HTERT RPE-1 (cell line): Measurements from ENCODE around the gene GRIK3.
"Not testable (repeated sequence)": the region's sequence is repeated elsewhere in the genome, so short reads cannot be mapped to it uniquely, and the experiment has no call there.

Experiments
- in situ Hi-C: fragments of 300-500 bp; cut with MboI; formaldehyde crosslinking; loops from 4 replicates; pipeline ENCODE4 v1.14.3; 2020; ENCODE audit warnings: low sequenced_read_pairs

The GRIK3 gene

DNA sequence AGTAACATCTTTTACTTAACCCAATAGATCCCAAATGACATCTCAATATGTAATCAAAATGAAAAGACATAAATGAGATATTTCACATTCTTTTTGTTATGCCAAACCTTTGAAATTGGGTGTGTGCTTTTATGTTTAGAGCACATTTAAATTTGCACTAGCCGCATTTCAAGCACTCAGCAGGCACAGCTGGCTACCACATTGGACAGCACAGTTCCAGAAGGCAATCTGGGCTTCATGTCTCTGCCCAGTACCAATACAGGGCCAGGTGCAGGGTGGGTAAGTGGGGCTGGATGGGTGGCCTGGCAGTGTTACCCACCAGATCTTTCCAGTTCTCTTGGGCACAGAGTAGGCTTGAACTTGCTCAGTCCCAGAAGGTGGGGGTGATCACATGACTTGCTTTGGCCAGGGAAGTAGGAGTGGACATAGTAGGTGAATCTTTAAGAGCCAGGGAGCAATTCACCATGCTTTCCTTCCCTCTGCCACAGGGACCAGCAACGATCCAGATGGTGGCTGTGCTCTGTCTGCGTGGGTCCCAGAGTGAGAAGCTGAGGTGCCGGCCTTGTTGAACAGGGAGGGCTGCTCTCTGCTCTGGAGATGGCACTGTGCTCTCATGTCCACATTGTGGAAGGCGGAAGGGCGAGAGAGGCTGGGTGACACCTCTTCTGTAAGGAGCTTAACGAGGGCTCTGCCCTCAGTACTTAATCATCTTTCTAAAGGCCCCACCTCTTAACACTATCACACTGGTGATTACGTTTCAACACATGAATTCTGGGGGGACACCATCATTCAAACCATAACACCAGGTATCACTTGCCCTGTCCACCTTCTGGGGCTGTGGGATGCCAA, 261.4 kb downstream of the GRIK3 start:
- in situ Hi-C loops = no loop called here

- in situ Hi-C loops = no loop called here
Observed at GRCh38 chr1:36771660-36772284, 262.5 kb downstream of the GRIK3 start.

DNA sequence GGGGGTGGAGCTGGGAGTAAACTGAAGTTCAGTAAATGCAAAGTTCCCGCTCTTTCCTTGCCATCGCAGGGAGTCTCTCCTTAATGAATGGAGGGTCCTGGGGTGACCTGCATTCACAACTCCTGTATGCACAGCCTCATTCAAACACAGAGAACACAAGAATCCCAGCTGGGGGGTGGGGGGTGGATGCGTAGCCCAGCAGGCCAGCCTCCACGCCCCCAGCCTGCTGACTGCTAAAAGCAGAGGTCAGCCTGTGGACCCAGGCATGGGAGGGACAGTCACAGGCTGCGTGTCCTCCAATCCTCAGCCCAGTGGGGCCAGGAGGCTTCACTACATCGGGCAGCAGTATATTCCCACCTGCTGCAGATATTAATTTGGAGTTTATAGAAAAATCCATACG, 263.1 kb downstream of the GRIK3 start:
- in situ Hi-C loops = no loop called here

GRCh38 chr1:36769886-36770830, 264.2 kb downstream of the GRIK3 start:
- in situ Hi-C loops = no loop called here

- in situ Hi-C loops = no loop called here
Observed at GRCh38 chr1:36768486-36769178, 265.7 kb downstream of the GRIK3 start.

DNA sequence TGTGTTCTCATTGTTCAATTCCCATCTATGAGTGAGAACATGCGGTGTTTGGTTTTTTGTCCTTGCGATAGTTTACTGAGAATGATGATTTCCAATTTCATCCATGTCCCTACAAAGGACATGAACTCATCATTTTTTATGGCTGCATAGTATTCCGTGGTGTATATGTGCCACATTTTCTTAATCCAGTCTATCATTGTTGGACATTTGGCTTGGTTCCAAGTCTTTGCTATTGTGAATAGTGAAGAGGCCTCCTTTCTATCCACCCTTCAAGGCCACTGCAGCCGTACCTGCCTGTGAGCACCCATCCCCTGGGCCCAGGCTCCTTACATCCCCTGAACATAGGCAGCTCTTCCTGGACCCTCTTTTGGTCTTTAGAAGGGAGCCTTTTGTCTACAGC, 266.9 kb downstream of the GRIK3 start:
- in situ Hi-C loops = not testable (repeated sequence)

GRCh38 chr1:36766481-36766880, 267.8 kb downstream of the GRIK3 start:
- in situ Hi-C loops = no loop called here

DNA sequence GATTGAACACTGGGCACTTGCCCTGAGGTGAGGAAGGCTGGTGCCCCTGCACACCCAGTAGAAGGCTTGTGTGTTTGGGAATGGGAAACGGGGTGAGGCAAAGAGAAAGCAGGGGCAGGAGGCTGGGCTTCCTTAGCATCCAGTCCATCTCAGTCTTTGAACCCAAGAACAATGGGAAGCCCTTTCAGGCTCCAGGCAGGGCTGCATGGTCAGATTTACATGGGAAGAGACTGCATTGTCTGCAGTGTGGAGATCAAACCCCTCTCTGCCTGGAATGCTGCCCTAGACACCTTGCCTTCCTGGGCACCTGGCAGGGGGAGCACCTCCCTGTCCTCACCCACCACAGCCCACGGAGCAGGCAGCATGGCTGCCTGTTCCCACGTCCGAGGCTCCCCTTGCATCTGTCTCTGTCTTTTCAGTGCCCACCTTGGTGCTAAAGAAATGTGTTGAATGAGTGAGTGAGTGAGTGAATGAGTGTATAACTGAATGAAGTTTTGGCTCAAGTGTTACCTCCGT, 268.5 kb downstream of the GRIK3 start:
- in situ Hi-C loops = no loop called here

DNA sequence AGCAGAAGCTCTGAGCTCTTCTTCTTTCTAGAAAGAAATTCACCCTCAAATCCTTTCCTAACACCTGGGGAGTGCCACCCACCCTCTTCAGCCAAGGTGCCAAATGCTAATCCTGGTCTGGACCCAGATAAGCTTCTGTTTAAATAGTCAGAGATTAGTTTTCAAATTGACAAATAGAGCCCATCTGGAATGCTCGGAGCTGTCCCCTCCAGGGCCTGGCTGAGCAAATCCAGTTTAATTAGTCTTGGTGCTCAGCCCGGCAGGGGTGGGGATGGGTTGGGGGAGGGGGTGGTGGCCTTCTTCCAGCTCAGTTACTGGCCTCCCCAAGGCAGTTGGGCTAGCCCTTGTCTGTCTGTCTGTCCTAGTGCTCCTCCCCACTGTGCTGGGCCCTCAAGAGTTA, 269.5 kb downstream of the GRIK3 start:
- in situ Hi-C loops = no loop called here

GRCh38 chr1:36763771-36764170, 270.5 kb downstream of the GRIK3 start:
- in situ Hi-C loops = no loop called here

- in situ Hi-C loops = no loop called here
Observed at GRCh38 chr1:36762174-36762573, 272.1 kb downstream of the GRIK3 start.

- in situ Hi-C loops = no loop called here
Observed at GRCh38 chr1:36761113-36761512, 273.2 kb downstream of the GRIK3 start.

GRCh38 chr1:36760081-36760480, 274.2 kb downstream of the GRIK3 start:
- in situ Hi-C loops = no loop called here

DNA sequence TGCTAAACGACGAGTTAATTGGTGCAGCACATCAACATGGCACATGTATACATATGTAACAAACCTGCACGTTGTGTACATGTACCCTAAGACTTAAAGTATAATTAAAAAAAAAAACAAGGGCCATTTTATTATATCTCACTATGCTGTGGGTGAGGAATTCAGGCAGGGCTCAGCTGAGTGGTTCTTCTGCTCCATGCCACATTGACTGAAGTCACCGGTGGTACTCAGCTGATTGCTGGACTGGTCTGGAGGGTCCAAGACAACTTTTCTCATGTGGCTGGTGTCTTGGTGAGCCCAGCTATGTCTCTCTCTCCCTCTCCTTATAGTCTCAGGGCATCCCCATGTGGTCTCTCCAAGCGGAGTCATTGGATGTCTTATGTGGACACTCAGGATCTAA, 275.0 kb downstream of the GRIK3 start:
- in situ Hi-C loops = no loop called here

GRCh38 chr1:36755303-36756230, 278.7 kb downstream of the GRIK3 start:
- in situ Hi-C loops = no loop called here

- in situ Hi-C loops = no loop called here
Observed at GRCh38 chr1:36754366-36754765, 279.9 kb downstream of the GRIK3 start.

GRCh38 chr1:36753451-36753850, 280.9 kb downstream of the GRIK3 start:
- in situ Hi-C loops = no loop called here

DNA sequence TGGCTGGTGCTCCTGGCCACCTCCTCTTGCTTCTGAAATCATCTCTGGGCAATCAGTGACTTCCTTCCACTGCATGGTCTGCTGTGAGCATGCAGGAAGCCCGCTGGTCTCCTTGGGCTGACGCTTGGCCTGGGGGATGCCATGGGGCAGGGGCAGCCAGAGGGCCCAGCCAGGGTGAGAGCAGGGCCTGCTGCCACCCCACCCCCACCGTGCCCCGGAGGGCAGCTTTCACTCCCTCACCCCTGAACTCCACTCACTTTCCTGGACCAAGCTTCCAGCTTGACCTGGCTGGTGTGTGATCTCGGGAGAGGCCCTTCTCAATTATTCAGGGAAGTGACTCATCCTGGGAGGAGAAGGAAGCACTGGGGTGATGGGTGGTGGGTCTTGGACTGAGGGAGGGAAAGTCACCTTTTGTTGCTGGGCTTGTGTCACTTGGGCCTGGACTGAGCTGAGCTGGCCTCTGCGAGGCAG, 281.4 kb downstream of the GRIK3 start:
- in situ Hi-C loops = no loop called here

GRCh38 chr1:36752431-36752830, 281.9 kb downstream of the GRIK3 start:
- in situ Hi-C loops = no loop called here
